HEK293 (cell line): Measurements from ENCODE around the gene RPS18.

Experiments
- CTCF ChIA-PET: fragments of 350-600 bp; formaldehyde crosslinking; extraction: SDS; loops from one replicate; lab custom pipeline; 2021; ENCODE audit warnings: antibody characterized with exemption; lab: Yijun Ruan, JAX
- POLR2A ChIA-PET: fragments of 300-600 bp; formaldehyde crosslinking; extraction: SDS; loops from one replicate; lab custom pipeline; 2020; ENCODE audit warnings: antibody characterized with exemption, inconsistent platforms; lab: Yijun Ruan, JAX
- H3K27ac ChIP-seq: fragments of 200-500 bp; sonication (Bioruptor generic); 2 replicates; pipeline ENCODE4 v1.5.1; 2014; ENCODE audit warnings: low read depth, low read length, control low read depth, inconsistent platforms; ENCODE audit errors: extremely low read depth
- H3K36me3 ChIP-seq, 2 experiments: fragments of 200-500 bp in 1 of 2; sonication (Bioruptor generic) in 1 of 2; 1 replicate in 1 of 2; 2 replicates in 1 of 2; pipeline ENCODE4 v1.5.1; 2014 to 2017; ENCODE audit warnings: inconsistent platforms in 2 of 2, low read length in 2 of 2; ENCODE audit not compliant: control insufficient read depth in 2 of 2, insufficient read depth in 1 of 2
- H3K4me1 ChIP-seq: fragments of 200-500 bp; sonication (Bioruptor generic); 2 replicates; pipeline ENCODE4 v1.5.1; 2014; ENCODE audit warnings: mild to moderate bottlenecking, low read length, inconsistent platforms; ENCODE audit not compliant: control insufficient read depth, insufficient read depth
- H3K4me3 ChIP-seq: 2 replicates; pipeline ENCODE4 v1.5.1; 2011; ENCODE audit warnings: low read depth, mild to moderate bottlenecking, control low read depth, low read length, moderate library complexity
- H3K9me3 ChIP-seq: fragments of 200-500 bp; sonication (Bioruptor generic); 2 replicates; pipeline ENCODE4 v1.5.1; 2014; ENCODE audit warnings: low read depth, low read length, inconsistent platforms; ENCODE audit not compliant: control insufficient read depth, insufficient read depth
- EGR2 ChIP-seq: fragments of 450-650 bp; formaldehyde crosslinking; IDR thresholded peaks from 2 replicates; pipeline ENCODE4 v1.5.1; 2016; ENCODE audit warnings: low read depth, missing biosample characterization, missing genetic modification characterization
- OVOL3 ChIP-seq: fragments of 450-650 bp; formaldehyde crosslinking; IDR thresholded peaks from 2 replicates; pipeline ENCODE4 v1.5.1; 2016; ENCODE audit warnings: missing biosample characterization, missing genetic modification characterization
- RBAK ChIP-seq: fragments of 450-650 bp; formaldehyde crosslinking; IDR thresholded peaks from 2 replicates; pipeline ENCODE4 v1.5.1; 2016; ENCODE audit warnings: missing biosample characterization, missing genetic modification characterization
- SP2 ChIP-seq: fragments of 450-650 bp; formaldehyde crosslinking; IDR thresholded peaks from 2 replicates; pipeline ENCODE4 v1.5.1; 2016; ENCODE audit warnings: missing biosample characterization, missing genetic modification characterization
- ZBTB48 ChIP-seq: fragments of 450-650 bp; formaldehyde crosslinking; IDR thresholded peaks from 2 replicates; pipeline ENCODE4 v1.5.1; 2016; ENCODE audit warnings: missing biosample characterization, missing genetic modification characterization
- ZBTB6 ChIP-seq: fragments of 450-650 bp; formaldehyde crosslinking; IDR thresholded peaks from 2 replicates; pipeline ENCODE4 v1.5.1; 2017; ENCODE audit warnings: missing biosample characterization, missing genetic modification characterization
- ZBTB8A ChIP-seq: fragments of 450-650 bp; formaldehyde crosslinking; IDR thresholded peaks from 2 replicates; pipeline ENCODE4 v1.5.1; 2016; ENCODE audit warnings: missing biosample characterization, missing genetic modification characterization
- ZIC2 ChIP-seq: fragments of 450-650 bp; formaldehyde crosslinking; IDR thresholded peaks from 2 replicates; pipeline ENCODE4 v1.5.1; 2016; ENCODE audit warnings: missing biosample characterization, missing genetic modification characterization
- ZNF10 ChIP-seq: fragments of 450-650 bp; formaldehyde crosslinking; IDR thresholded peaks from 2 replicates; pipeline ENCODE4 v1.5.1; 2017; ENCODE audit warnings: missing biosample characterization, missing genetic modification characterization
- ZNF157 ChIP-seq: fragments of 450-650 bp; formaldehyde crosslinking; IDR thresholded peaks from 2 replicates; pipeline ENCODE4 v1.5.1; 2016; ENCODE audit warnings: missing biosample characterization, missing genetic modification characterization
- ZNF174 ChIP-seq: fragments of 450-650 bp; formaldehyde crosslinking; IDR thresholded peaks from 2 replicates; pipeline ENCODE4 v1.5.0; 2017; ENCODE audit warnings: missing biosample characterization, mild to moderate bottlenecking, missing genetic modification characterization
- ZNF362 ChIP-seq: fragments of 450-650 bp; formaldehyde crosslinking; IDR thresholded peaks from 2 replicates; pipeline ENCODE4 v1.5.1; 2016; ENCODE audit warnings: missing biosample characterization, missing genetic modification characterization
- ZNF404 ChIP-seq: fragments of 450-650 bp; formaldehyde crosslinking; IDR thresholded peaks from 2 replicates; pipeline ENCODE4 v1.5.1; 2017; ENCODE audit warnings: missing biosample characterization, missing genetic modification characterization
- ZNF501 ChIP-seq: fragments of 450-650 bp; formaldehyde crosslinking; IDR thresholded peaks from 2 replicates; pipeline ENCODE4 v1.5.1; 2016; ENCODE audit warnings: missing biosample characterization, missing genetic modification characterization
- ZNF549 ChIP-seq: fragments of 450-650 bp; IDR thresholded peaks from 2 replicates; pipeline ENCODE4 v1.5.1; 2018; ENCODE audit warnings: missing biosample characterization, missing genetic modification characterization, mild to moderate bottlenecking, inconsistent platforms, moderate library complexity
- ZNF610 ChIP-seq: fragments of 450-650 bp; formaldehyde crosslinking; IDR thresholded peaks from 2 replicates; pipeline ENCODE4 v1.5.1; 2016; ENCODE audit warnings: missing biosample characterization, missing genetic modification characterization, borderline replicate concordance
- ZNF624 ChIP-seq: fragments of 450-650 bp; formaldehyde crosslinking; IDR thresholded peaks from 2 replicates; pipeline ENCODE4 v1.5.1; 2017; ENCODE audit warnings: missing biosample characterization, missing genetic modification characterization
- ZSCAN16 ChIP-seq: fragments of 450-650 bp; formaldehyde crosslinking; IDR thresholded peaks from 2 replicates; pipeline ENCODE4 v1.5.1; 2016; ENCODE audit warnings: missing biosample characterization, missing genetic modification characterization
- ZSCAN23 ChIP-seq: fragments of 450-650 bp; formaldehyde crosslinking; IDR thresholded peaks from 2 replicates; pipeline ENCODE4 v1.5.1; 2016; ENCODE audit warnings: missing biosample characterization, missing genetic modification characterization
- TF ChIP-seq, protein P1 (sequence below): sonication (generic); formaldehyde crosslinking; IDR thresholded peaks from 2 replicates; pipeline ENCODE4 v1.8.1; 2022; ENCODE audit warnings: mild to moderate bottlenecking, moderate library complexity, missing genetic modification reagents
- TF ChIP-seq, protein P2 (sequence below): fragments of 450-650 bp; IDR thresholded peaks from 2 replicates; pipeline ENCODE4 v1.5.1; 2018; ENCODE audit warnings: missing biosample characterization, mild to moderate bottlenecking, missing genetic modification characterization
- TF ChIP-seq, protein P3 (sequence below): fragments of 450-650 bp; formaldehyde crosslinking; IDR thresholded peaks from 2 replicates; pipeline ENCODE4 v1.5.1; 2016; ENCODE audit warnings: missing biosample characterization, missing genetic modification characterization
- TF ChIP-seq, protein P4 (sequence below): fragments of 450-650 bp; formaldehyde crosslinking; conservative IDR thresholded peaks from 2 replicates; pipeline ENCODE4 v1.5.1; 2016; ENCODE audit warnings: low read depth, missing biosample characterization, missing genetic modification characterization

The RPS18 gene

GRCh38 chr6:33299237-33299944 is 27.5 kb downstream of the RPS18 start:
- CTCF ChIA-PET = interaction anchor here (0.7 to 1.9 kb wide), 19 partner anchors 10 to 269 kb away, joined by 3 to 53 read pairs (median 5); partner anchors contain the start of genes B3GALT4, PFDN6, TAPBP and WDR46
- H3K27ac ChIP-seq = peak overlapping the region; percentile 91
- POLR2A ChIA-PET = interaction anchor here (0.6 to 3.6 kb wide), 23 partner anchors 8 to 328 kb away, joined by 3 to 57 read pairs (median 7); partner anchors contain the start of genes B3GALT4, PFDN6, PHF1 and RPS18
- H3K4me3 ChIP-seq = peak overlapping the region; percentile 74
- H3K36me3 ChIP-seq = peaks cover 7 to 32% of the 10 kb centered on the region in 2 experiments; a peak in 2 of 3 replicates
- H3K9me3 ChIP-seq = no peaks in the 10 kb centered on the region
- no peaks in the 10 kb centered on the region for H3K4me1 ChIP-seq
- TF ChIP-seq RBAK (no peak), ZNF549 (tag by site-specific recombination) (no peak), ZNF362 (tag by site-specific recombination) (no peak), ZNF404 (no peak), ZIC2 (tag by site-specific recombination) (peak; percentile 45), ZBTB48 (tag by site-specific recombination) (peak; percentile 48; the same call in 1 of the 2 replicates), EGR2 (tag by site-specific recombination) (peak; percentile 59), ZSCAN16 (tag by site-specific recombination) (no peak; the same call in 1 of the 2 replicates), SP2 (tag by site-specific recombination) (peak; percentile 90), ZNF157 (tag by site-specific recombination) (no peak), ZNF624 (no peak), ZBTB8A (tag by site-specific recombination) (0 out of 2 replicates have a peak, but pooled peaks have one; percentile 29), ZNF10 (tag by site-specific recombination) (no peak), ZNF174 (tag by site-specific recombination) (no peak), ZNF501 (tag by site-specific recombination) (peak; percentile 80), ZNF610 (peak; percentile 28; the same call in 1 of the 2 replicates), ZSCAN23 (peak; percentile 26; the same call in 1 of the 2 replicates), ZBTB6 (tag by site-specific recombination) (0 out of 2 replicates have a peak, but pooled peaks have one; percentile 43), OVOL3 (tag by site-specific recombination) (no peak)
- TF ChIP-seq, protein P1, sequence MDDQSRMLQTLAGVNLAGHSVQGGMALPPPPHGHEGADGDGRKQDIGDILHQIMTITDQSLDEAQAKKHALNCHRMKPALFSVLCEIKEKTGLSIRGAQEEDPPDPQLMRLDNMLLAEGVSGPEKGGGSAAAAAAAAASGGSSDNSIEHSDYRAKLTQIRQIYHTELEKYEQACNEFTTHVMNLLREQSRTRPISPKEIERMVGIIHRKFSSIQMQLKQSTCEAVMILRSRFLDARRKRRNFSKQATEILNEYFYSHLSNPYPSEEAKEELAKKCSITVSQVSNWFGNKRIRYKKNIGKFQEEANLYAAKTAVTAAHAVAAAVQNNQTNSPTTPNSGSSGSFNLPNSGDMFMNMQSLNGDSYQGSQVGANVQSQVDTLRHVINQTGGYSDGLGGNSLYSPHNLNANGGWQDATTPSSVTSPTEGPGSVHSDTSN (CRISPR knock-in tag) = no peak
- TF ChIP-seq, protein P2, sequence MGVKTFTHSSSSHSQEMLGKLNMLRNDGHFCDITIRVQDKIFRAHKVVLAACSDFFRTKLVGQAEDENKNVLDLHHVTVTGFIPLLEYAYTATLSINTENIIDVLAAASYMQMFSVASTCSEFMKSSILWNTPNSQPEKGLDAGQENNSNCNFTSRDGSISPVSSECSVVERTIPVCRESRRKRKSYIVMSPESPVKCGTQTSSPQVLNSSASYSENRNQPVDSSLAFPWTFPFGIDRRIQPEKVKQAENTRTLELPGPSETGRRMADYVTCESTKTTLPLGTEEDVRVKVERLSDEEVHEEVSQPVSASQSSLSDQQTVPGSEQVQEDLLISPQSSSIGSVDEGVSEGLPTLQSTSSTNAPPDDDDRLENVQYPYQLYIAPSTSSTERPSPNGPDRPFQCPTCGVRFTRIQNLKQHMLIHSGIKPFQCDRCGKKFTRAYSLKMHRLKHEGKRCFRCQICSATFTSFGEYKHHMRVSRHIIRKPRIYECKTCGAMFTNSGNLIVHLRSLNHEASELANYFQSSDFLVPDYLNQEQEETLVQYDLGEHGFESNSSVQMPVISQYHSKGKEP (tag by site-specific recombination) = no peak
- TF ChIP-seq, protein P3, sequence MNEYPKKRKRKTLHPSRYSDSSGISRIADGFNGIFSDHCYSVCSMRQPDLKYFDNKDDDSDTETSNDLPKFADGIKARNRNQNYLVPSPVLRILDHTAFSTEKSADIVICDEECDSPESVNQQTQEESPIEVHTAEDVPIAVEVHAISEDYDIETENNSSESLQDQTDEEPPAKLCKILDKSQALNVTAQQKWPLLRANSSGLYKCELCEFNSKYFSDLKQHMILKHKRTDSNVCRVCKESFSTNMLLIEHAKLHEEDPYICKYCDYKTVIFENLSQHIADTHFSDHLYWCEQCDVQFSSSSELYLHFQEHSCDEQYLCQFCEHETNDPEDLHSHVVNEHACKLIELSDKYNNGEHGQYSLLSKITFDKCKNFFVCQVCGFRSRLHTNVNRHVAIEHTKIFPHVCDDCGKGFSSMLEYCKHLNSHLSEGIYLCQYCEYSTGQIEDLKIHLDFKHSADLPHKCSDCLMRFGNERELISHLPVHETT (tag by site-specific recombination) = peak; percentile 72
- TF ChIP-seq, protein P4, sequence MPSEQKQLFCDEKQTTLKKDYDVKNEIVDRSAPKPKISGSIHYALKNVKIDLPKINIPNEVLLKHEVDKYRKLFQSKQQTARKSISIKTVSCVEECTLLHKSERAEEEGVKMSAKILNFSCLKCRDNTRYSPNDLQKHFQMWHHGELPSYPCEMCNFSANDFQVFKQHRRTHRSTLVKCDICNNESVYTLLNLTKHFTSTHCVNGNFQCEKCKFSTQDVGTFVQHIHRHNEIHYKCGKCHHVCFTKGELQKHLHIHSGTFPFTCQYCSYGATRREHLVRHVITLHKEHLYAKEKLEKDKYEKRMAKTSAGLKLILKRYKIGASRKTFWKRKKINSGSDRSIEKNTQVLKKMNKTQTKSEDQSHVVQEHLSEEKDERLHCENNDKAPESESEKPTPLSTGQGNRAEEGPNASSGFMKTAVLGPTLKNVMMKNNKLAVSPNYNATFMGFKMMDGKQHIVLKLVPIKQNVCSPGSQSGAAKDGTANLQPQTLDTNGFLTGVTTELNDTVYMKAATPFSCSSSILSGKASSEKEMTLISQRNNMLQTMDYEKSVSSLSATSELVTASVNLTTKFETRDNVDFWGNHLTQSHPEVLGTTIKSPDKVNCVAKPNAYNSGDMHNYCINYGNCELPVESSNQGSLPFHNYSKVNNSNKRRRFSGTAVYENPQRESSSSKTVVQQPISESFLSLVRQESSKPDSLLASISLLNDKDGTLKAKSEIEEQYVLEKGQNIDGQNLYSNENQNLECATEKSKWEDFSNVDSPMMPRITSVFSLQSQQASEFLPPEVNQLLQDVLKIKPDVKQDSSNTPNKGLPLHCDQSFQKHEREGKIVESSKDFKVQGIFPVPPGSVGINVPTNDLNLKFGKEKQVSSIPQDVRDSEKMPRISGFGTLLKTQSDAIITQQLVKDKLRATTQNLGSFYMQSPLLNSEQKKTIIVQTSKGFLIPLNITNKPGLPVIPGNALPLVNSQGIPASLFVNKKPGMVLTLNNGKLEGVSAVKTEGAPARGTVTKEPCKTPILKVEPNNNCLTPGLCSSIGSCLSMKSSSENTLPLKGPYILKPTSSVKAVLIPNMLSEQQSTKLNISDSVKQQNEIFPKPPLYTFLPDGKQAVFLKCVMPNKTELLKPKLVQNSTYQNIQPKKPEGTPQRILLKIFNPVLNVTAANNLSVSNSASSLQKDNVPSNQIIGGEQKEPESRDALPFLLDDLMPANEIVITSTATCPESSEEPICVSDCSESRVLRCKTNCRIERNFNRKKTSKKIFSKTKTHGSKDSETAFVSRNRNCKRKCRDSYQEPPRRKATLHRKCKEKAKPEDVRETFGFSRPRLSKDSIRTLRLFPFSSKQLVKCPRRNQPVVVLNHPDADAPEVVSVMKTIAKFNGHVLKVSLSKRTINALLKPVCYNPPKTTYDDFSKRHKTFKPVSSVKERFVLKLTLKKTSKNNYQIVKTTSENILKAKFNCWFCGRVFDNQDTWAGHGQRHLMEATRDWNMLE (tag by site-specific recombination) = peak; percentile 65
